ENCODE results near the gene LYRM9.
"Not testable (repeated sequence)": the region's sequence is repeated elsewhere in the genome, so short reads cannot be mapped to it uniquely, and the experiment has no call there.

Gene LYRM9

GRCh38 chr17:27889711-27890251 lies 3.4 kb downstream of the LYRM9 start:
- H3K27me3 ChIP-seq (ENCODE audit: control insufficient read depth, low read length), result 0 out of 2 replicates have a peak, but pooled peaks cover 2% of the 10 kb centered on the region
- TF ChIP-seq CTCF (IDR thresholded peaks at IDR 0.05; ENCODE audit: low read depth, low read length, poor library complexity, severe bottlenecking), result no peak
- no peak for TF ChIP-seq EZH2phosphoT487 (IDR thresholded peaks at IDR 0.05; ENCODE audit: borderline replicate concordance, low read length)

GRCh38 chr17:27888945-27889344 lies 4.2 kb downstream of the LYRM9 start:
- no peak overlapping the region for H3K4me3 ChIP-seq (ENCODE audit: low read length)
- H3K9me3 ChIP-seq (ENCODE audit: control insufficient read depth, insufficient read depth, low read length), result no peaks in the 10 kb centered on the region
- H3K4me2 ChIP-seq (ENCODE audit: low read length), result no peak overlapping the region
- no peaks in the 10 kb centered on the region for H3K9me2 ChIP-seq (replicated peaks; ENCODE audit: control insufficient read depth, low read length)
- TF ChIP-seq CTCF (IDR thresholded peaks at IDR 0.05; ENCODE audit: low read depth, low read length, poor library complexity, severe bottlenecking), result no peak
- TF ChIP-seq EZH2phosphoT487 (IDR thresholded peaks at IDR 0.05; ENCODE audit: borderline replicate concordance, low read length), result no peak
- no peak overlapping the region for H3K27ac ChIP-seq (ENCODE audit: low read depth, low read length)
- peaks cover 12% of the 10 kb centered on the region for H3K4me1 ChIP-seq (ENCODE audit: control insufficient read depth, low read length)
- no peaks in the 10 kb centered on the region for H3F3A ChIP-seq (ENCODE audit: control insufficient read depth, insufficient read depth)
- H3K27me3 ChIP-seq (ENCODE audit: control insufficient read depth, low read length), result 0 out of 2 replicates have a peak, but pooled peaks cover 2% of the 10 kb centered on the region
- H3K79me2 ChIP-seq (ENCODE audit: control insufficient read depth, low read length), result no peaks in the 10 kb centered on the region
- no peaks in the 10 kb centered on the region for H4K20me1 ChIP-seq (ENCODE audit: control insufficient read depth, insufficient read depth, low read depth, low read length)
- no peaks in the 10 kb centered on the region for H3K36me3 ChIP-seq (ENCODE audit: control insufficient read depth, low read length)

More at GRCh38 chr17:27889711-27890251, 3.4 kb downstream of the LYRM9 start:
- H3K9me2 ChIP-seq (replicated peaks; ENCODE audit: control insufficient read depth, low read length), result no peaks in the 10 kb centered on the region
- no peaks in the 10 kb centered on the region for H3K36me3 ChIP-seq (ENCODE audit: control insufficient read depth, low read length)
- no peaks in the 10 kb centered on the region for H3K9me3 ChIP-seq (ENCODE audit: control insufficient read depth, insufficient read depth, low read length)
- H3K79me2 ChIP-seq (ENCODE audit: control insufficient read depth, low read length), result no peaks in the 10 kb centered on the region
- H4K20me1 ChIP-seq (ENCODE audit: control insufficient read depth, insufficient read depth, low read depth, low read length), result no peaks in the 10 kb centered on the region
- no peaks in the 10 kb centered on the region for H3F3A ChIP-seq (ENCODE audit: control insufficient read depth, insufficient read depth)
- no peak overlapping the region for H3K27ac ChIP-seq (ENCODE audit: low read depth, low read length)
- no peak overlapping the region for H3K4me3 ChIP-seq (ENCODE audit: low read length)
- no peak overlapping the region for H3K4me2 ChIP-seq (ENCODE audit: low read length)
- H3K4me1 ChIP-seq (ENCODE audit: control insufficient read depth, low read length), result peaks cover 21% of the 10 kb centered on the region

DNA sequence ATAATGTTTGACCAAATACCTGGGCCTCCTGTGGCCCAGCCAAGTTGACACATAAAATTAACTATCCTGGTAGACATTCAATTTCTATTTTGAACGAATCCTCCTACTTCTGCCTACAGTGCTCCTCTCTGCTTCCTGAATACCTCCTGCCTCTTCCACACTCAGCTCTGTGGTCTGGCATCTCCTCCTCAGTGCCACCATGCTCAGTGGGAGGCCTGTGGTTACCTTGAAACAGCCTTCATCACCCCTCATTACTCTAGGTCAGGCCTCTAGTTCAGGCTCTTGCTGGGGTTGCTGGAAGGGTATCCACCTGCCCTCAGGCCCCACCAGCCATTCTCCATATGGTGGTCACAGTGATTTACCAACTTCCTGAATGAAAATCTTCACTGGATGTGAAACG lies 5.1 kb downstream of the LYRM9 start:
- no peaks in the 10 kb centered on the region for H3K9me3 ChIP-seq (ENCODE audit: control insufficient read depth, insufficient read depth, low read length)

DNA sequence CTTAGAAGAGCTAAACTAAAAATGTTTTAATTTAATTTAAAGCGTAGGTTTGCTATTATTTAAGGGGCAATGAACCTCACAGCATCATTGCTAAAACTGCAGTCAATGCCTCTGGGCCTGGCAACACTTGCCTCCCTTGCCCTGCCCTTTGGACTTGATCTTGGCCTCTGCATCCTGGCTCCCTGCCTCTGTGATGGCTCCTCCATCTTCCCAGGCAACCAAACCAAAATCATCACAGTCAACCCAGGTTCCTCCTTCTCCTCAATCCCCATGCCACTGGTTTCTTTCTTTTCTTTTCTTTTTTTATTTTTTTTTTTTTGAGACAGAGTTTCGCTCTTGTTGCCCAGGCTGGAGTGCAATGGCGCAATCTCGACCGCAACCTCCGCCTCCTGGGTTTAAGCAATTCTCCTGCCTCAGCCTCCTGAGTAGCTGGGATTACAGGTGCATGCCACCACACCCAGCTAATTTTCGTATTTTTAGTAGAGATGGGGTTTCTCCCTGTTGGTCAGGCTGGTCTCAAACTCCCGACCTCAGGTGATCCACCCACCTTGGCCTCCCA lies 6.7 kb downstream of the LYRM9 start:
- H4K20me1 ChIP-seq (ENCODE audit: control insufficient read depth, insufficient read depth, low read depth, low read length); H3K4me2 ChIP-seq (ENCODE audit: low read length); H3K9me2 ChIP-seq (replicated peaks; ENCODE audit: control insufficient read depth, low read length); H3K4me3 ChIP-seq (ENCODE audit: low read length); H3K79me2 ChIP-seq (ENCODE audit: control insufficient read depth, low read length); H3K9me3 ChIP-seq (ENCODE audit: control insufficient read depth, insufficient read depth, low read length); H3K4me1 ChIP-seq (ENCODE audit: control insufficient read depth, low read length); H3F3A ChIP-seq (ENCODE audit: control insufficient read depth, insufficient read depth); H3K27me3 ChIP-seq (ENCODE audit: control insufficient read depth, low read length); H3K36me3 ChIP-seq (ENCODE audit: control insufficient read depth, low read length); H3K27ac ChIP-seq (ENCODE audit: low read depth, low read length): not testable (repeated sequence)

More for the DNA sequence above, 5.1 kb downstream of the LYRM9 start:
- Histone ChIP-seq H3F3A (ENCODE audit: control insufficient read depth, insufficient read depth) (no peaks in the 10 kb centered on the region), H3K9me2 (replicated peaks; ENCODE audit: control insufficient read depth, low read length) (no peaks in the 10 kb centered on the region), H3K27ac (ENCODE audit: low read depth, low read length) (no peak overlapping the region), H3K36me3 (ENCODE audit: control insufficient read depth, low read length) (no peaks in the 10 kb centered on the region), H4K20me1 (ENCODE audit: control insufficient read depth, insufficient read depth, low read depth, low read length) (no peaks in the 10 kb centered on the region), H3K4me3 (ENCODE audit: low read length) (no peak overlapping the region), H3K27me3 (ENCODE audit: control insufficient read depth, low read length) (0 out of 2 replicates have a peak, but pooled peaks cover 2% of the 10 kb centered on the region), H3K4me2 (ENCODE audit: low read length) (no peak overlapping the region), H3K4me1 (ENCODE audit: control insufficient read depth, low read length) (peaks cover 5% of the 10 kb centered on the region), H3K79me2 (ENCODE audit: control insufficient read depth, low read length) (no peaks in the 10 kb centered on the region)
- no peak for TF ChIP-seq EZH2phosphoT487 (IDR thresholded peaks at IDR 0.05; ENCODE audit: borderline replicate concordance, low read length)
- no peak for TF ChIP-seq CTCF (IDR thresholded peaks at IDR 0.05; ENCODE audit: low read depth, low read length, poor library complexity, severe bottlenecking)
